K562 (cell line): ENCODE results near the gene GCGR. TPM values are rescaled to one million over a fixed set of nuclear protein-coding genes. Genes with fewer than 3 reads are reported as not detected.

Source experiments
- ATAC-seq: fragments of 200-7000 bp; cut with Tn5 transposase; 3 replicates; pipeline ENCODE4 v1.9.1; 2020; ENCODE audit warnings: moderate library complexity
- BruUV-seq: library from RNA; stranded (reverse); fragments of 400-500 nt; replicated peaks from 2 replicates; lab custom pipeline; 2021; lab: Mats Ljungman, UMichigan
- CTCF ChIA-PET: fragments of 300-600 bp; formaldehyde crosslinking; extraction: SDS; loops from one replicate; lab custom pipeline; 2021; ENCODE audit warnings: low intra/inter-chr PET ratio; lab: Yijun Ruan, JAX
- POLR2A ChIA-PET: fragments of 300-600, 350-650 bp; sonication (Branson Sonifier 250); formaldehyde crosslinking; extraction: SDS; loops from one replicate; lab custom pipeline; 2021; ENCODE audit warnings: antibody characterized with exemption, inconsistent platforms; lab: Yijun Ruan, JAX
- DNase-seq, 4 experiments: peaks; one replicate each; pipeline versions ENCODE4 v3.0.0 to v3.0.0-alpha.2; 2011 to 2018; ENCODE audit warnings: low spot score in 3 of 4, mixed read lengths in 3 of 4; ENCODE audit errors: extremely low read depth in 1 of 4
- FAIRE-seq: peaks from 2 replicates; lab custom pipeline; 2011; peaks lifted over from hg19 to GRCh38; lab: Jason Lieb, UNC
- H2AFZ ChIP-seq: 2 replicates; pipeline ENCODE4 v1.6.0; 2011; ENCODE audit warnings: low read depth, low read length, control low read depth, inconsistent platforms
- H3K27ac ChIP-seq: fragments of 200-600 bp; 3 replicates; pipeline ENCODE4 v1.8.0; 2011; ENCODE audit warnings: low read depth, mild to moderate bottlenecking, control low read depth, inconsistent platforms, low read length, moderate library complexity, mixed read lengths; ENCODE audit errors: extremely low read depth
- H3K27me3 ChIP-seq, 2 experiments: fragments of 300-600 bp in 1 of 2; 2 replicates in 1 of 2; 3 replicates in 1 of 2; pipeline versions ENCODE4 v1.6.0 to v1.8.0; 2011; ENCODE audit warnings: inconsistent platforms in 2 of 2, low read length in 2 of 2, mild to moderate bottlenecking in 1 of 2, mixed read lengths in 1 of 2, moderate library complexity in 1 of 2; ENCODE audit not compliant: control insufficient read depth in 2 of 2, insufficient read depth in 2 of 2
- H3K36me3 ChIP-seq: fragments of 300-600 bp; 3 replicates; pipeline ENCODE4 v1.8.0; 2011; ENCODE audit warnings: mild to moderate bottlenecking, low read length, inconsistent platforms; ENCODE audit not compliant: control insufficient read depth, insufficient read depth
- H3K4me1 ChIP-seq, 2 experiments: fragments of 200-600 bp in 1 of 2; replicated peaks in 1 of 2; 2 replicates in 1 of 2; 3 replicates in 1 of 2; pipeline versions ENCODE4 v1.5.1 to v1.8.0; 2011; ENCODE audit warnings: inconsistent platforms in 2 of 2, low read length in 2 of 2, mild to moderate bottlenecking in 1 of 2, mixed read lengths in 1 of 2, moderate library complexity in 1 of 2; ENCODE audit not compliant: control insufficient read depth in 2 of 2, insufficient read depth in 2 of 2
- H3K4me2 ChIP-seq: 2 replicates; pipeline ENCODE4 v1.6.1; 2011; ENCODE audit warnings: low read length, control low read depth, inconsistent platforms, mixed read lengths; ENCODE audit not compliant: insufficient read depth
- H3K4me3 ChIP-seq: fragments of 200-600 bp; sonication (generic), shearing (Covaris generic); 2 replicates; pipeline ENCODE4 v1.5.1; 2016; ENCODE audit warnings: control low read depth, inconsistent platforms
- H3K79me2 ChIP-seq: fragments of 200-600 bp; 3 replicates; pipeline ENCODE4 v1.8.0; 2011; ENCODE audit warnings: low read length, inconsistent platforms; ENCODE audit not compliant: control insufficient read depth, insufficient read depth
- H3K9ac ChIP-seq, 2 experiments: 2 replicates each; pipeline versions ENCODE4 v1.6.0 to v1.6.1; 2011; ENCODE audit warnings: low read depth in 2 of 2, low read length in 2 of 2, control low read depth in 1 of 2, inconsistent platforms in 1 of 2, mild to moderate bottlenecking in 1 of 2, mixed read lengths in 1 of 2; ENCODE audit not compliant: insufficient read depth in 1 of 2
- H3K9me1 ChIP-seq: one replicate; pipeline ENCODE4 v1.6.0; 2011; ENCODE audit warnings: inconsistent platforms, mild to moderate bottlenecking, low read length, moderate library complexity; ENCODE audit not compliant: control insufficient read depth, insufficient read depth
- H3K9me3 ChIP-seq: replicated peaks from 2 replicates; pipeline ENCODE4 v1.5.1; 2011; ENCODE audit warnings: low read depth, low read length, inconsistent platforms; ENCODE audit not compliant: control insufficient read depth, insufficient read depth
- H4K20me1 ChIP-seq: replicated peaks from 2 replicates; pipeline ENCODE4 v1.6.1; 2011; ENCODE audit warnings: low read length, inconsistent platforms, mixed read lengths; ENCODE audit not compliant: control insufficient read depth, insufficient read depth
- E2F5 ChIP-seq: sonication (generic); formaldehyde crosslinking; IDR thresholded peaks from 2 replicates; pipeline ENCODE4 v1.8.0; 2022; ENCODE audit warnings: mild to moderate bottlenecking, missing genetic modification reagents
- E4F1 ChIP-seq: fragments of 250-450 bp; sonication (Bioruptor Pico); IDR thresholded peaks from 2 replicates; pipeline ENCODE4 v1.5.0; 2021; ENCODE audit warnings: mild to moderate bottlenecking, borderline replicate concordance
- EGR1 ChIP-seq: fragments of 450-650 bp; conservative IDR thresholded peaks from 2 replicates; pipeline ENCODE4 v1.6.1; 2017; ENCODE audit warnings: mild to moderate bottlenecking
- FOXM1 ChIP-seq, 2 experiments: fragments of 450-650 bp in 1 of 2; sonication (generic) in 1 of 2; formaldehyde crosslinking in 1 of 2; IDR thresholded peaks; 2 replicates each; pipeline versions ENCODE4 v1.6.1 to v1.9.0; 2017 to 2022; ENCODE audit warnings: low read depth in 2 of 2, mild to moderate bottlenecking in 2 of 2, missing genetic modification reagents in 1 of 2, moderate library complexity in 1 of 2
- IFI16 ChIP-seq: fragments of 250-450 bp; sonication (Bioruptor Pico); IDR thresholded peaks from 2 replicates; pipeline ENCODE4 v2.1.2; 2022; ENCODE audit warnings: mild to moderate bottlenecking, inconsistent platforms
- JUN ChIP-seq, 2 experiments: sonication (generic) in 1 of 2; formaldehyde crosslinking in 1 of 2; IDR thresholded peaks; 2 replicates each; pipeline versions ENCODE4 v1.6.1 to v1.8.0; 2012 to 2022; ENCODE audit warnings: borderline replicate concordance in 2 of 2, mild to moderate bottlenecking in 2 of 2, improper control_type of control experiment in 1 of 2, low read depth in 1 of 2, low read length in 1 of 2, missing genetic modification reagents in 1 of 2
- MITF ChIP-seq: IDR thresholded peaks from 2 replicates; pipeline ENCODE4 v1.6.1; 2014; ENCODE audit warnings: antibody characterized with exemption
- MYNN ChIP-seq, 2 experiments: sonication (generic); formaldehyde crosslinking in 1 of 2; IDR thresholded peaks; 2 replicates each; pipeline versions ENCODE4 v1.5.0 to v1.6.1; 2016 to 2020; ENCODE audit warnings: antibody characterized with exemption in 1 of 2, missing genetic modification reagents in 1 of 2
- NFRKB ChIP-seq: fragments of 450-650 bp; IDR thresholded peaks from 2 replicates; pipeline ENCODE4 v1.6.1; 2016; ENCODE audit warnings: low read depth
- TRIM25 ChIP-seq: fragments of 450-650 bp; IDR thresholded peaks from 2 replicates; pipeline ENCODE4 v1.7.0; 2016; ENCODE audit warnings: borderline replicate concordance
- ZBTB7A ChIP-seq: IDR thresholded peaks from 2 replicates; pipeline ENCODE4 v1.6.1; 2011; ENCODE audit warnings: low read depth, mild to moderate bottlenecking, low read length, moderate library complexity, borderline replicate concordance; ENCODE audit not compliant: control insufficient read depth
- ZNF644 ChIP-seq: fragments of 200-800 bp; sonication (Bioruptor generic); IDR thresholded peaks from 2 replicates; pipeline ENCODE4 v1.6.1; 2016; ENCODE audit warnings: low read depth, missing genetic modification characterization, missing compliant biosample characterization
- WGBS: fragments of 100-300 bp; shearing (Covaris generic); methylation state at CpG from one replicate; pipeline ENCODE4 v1.1.6; 2016; ENCODE audit warnings: low coverage, mixed read lengths; ENCODE audit not compliant: insufficient coverage; ENCODE audit errors: missing lambda C conversion rate; 5-methylcytosine and 5-hydroxymethylcytosine counted together
- in situ Hi-C: fragments of 300-500 bp; cut with MboI; formaldehyde crosslinking; loops from 4 replicates; pipeline ENCODE4 v1.15.0; 2018; ENCODE audit warnings: inconsistent platforms, mixed read lengths
- intact Hi-C: fragments of 100-400 bp; cut with micrococcal nuclease; formaldehyde crosslinking; loops from 2 replicates; pipeline ENCODE4 v1.14.2; 2022
- polyA plus RNA-seq, 8 experiments: library from polyadenylated mRNA; depleted of rRNA in 4 of 8; stranded (reverse) in 5 of 8; unstranded in 3 of 8; fragments of >200 nt; fragmentation: Nextera tagmentation in 2 of 8; fragmentation: Illumina TruSeq in 1 of 8; extraction: Ambion mirVana in 2 of 8; extraction: Trizol in 1 of 8; gene quantifications; 2 replicates each; pipeline versions ENCODE4 v1.2.1 to v1.2.3, GENCODE V29; 2011 to 2014; ENCODE audit warnings: inconsistent platforms in 1 of 8, missing spikeins in 1 of 8
- total RNA-seq, 7 experiments: library from RNA; depleted of rRNA in 6 of 7; stranded (reverse); fragments of >200 nt in 6 of 7; fragmentation: Illumina TruSeq in 2 of 7; extraction: Trizol in 2 of 7; gene quantifications; 2 replicates each; pipeline versions ENCODE4 v1.2.1 to v1.2.3, GENCODE V29; 2011 to 2021; ENCODE audit warnings: low replicate concordance in 1 of 7

Gene GCGR
- total and polyA plus RNA-seq, 9 of the 15 experiments (the other 6 are each of a cell fraction or from before 2014, with no cell fraction given): not detected

- peaks cover 28% of the 10 kb centered on the region; the same call in 2 of the 3 replicates for H3K79me2 ChIP-seq
- H3K27ac ChIP-seq: peak overlapping the region; percentile 98
- peak overlapping the region; percentile 85 for H3K4me2 ChIP-seq
- H4K20me1 ChIP-seq: no peaks in the 10 kb centered on the region
- ChIA-PET CTCF (no interaction called here), POLR2A (interaction anchor here (0.6 to 3.6 kb wide), 10 partner anchors 8 to 815 kb away, joined by 3 to 25 read pairs (median 4); partner anchors contain the start of gene NPB)
- intact Hi-C loops (no loop called here), in situ Hi-C loops (no loop called here)
- peak overlapping the region; percentile 68 for H2AFZ ChIP-seq
- WGBS: 54% methylated on average over 25 of the region's 31 CpGs
- no peaks in the 10 kb centered on the region for H3K9me1 ChIP-seq
- FAIRE-seq: peak; percentile 79
- peak overlapping the region; percentile 64 for H3K4me3 ChIP-seq
- peak overlapping the region; percentile 85 to 96 for H3K9ac ChIP-seq
- ATAC-seq: no peak
- no peaks in the 10 kb centered on the region for H3K9me3 ChIP-seq
- DNase-seq: no peak
- H3K36me3 ChIP-seq: no peaks in the 10 kb centered on the region
- BruUV-seq: no TSS peak
- peaks cover 30 to 56% of the 10 kb centered on the region in 2 experiments for H3K4me1 ChIP-seq
- H3K27me3 ChIP-seq: no peaks in the 10 kb centered on the region
- TF ChIP-seq FOXM1 (IDR thresholded peaks at IDR 0.05; ENCODE audit: low read depth) (no peak), FOXM1 (CRISPR knock-in tag; IDR thresholded peaks at IDR 0.05; ENCODE audit: low read depth) (no peak), MITF (no peak), E2F5 (CRISPR knock-in tag) (peak; percentile 9; the same call in 1 of the 2 replicates), MYNN (IDR thresholded peaks at IDR 0.05) (no peak), MYNN (CRISPR knock-in tag; IDR thresholded peaks at IDR 0.05) (no peak), ZBTB7A (peak; percentile 7; the same call in 1 of the 2 replicates), IFI16 (no peak), ZNF644 (no peak), E4F1 (CRISPR knock-in tag) (no peak), JUN (IDR thresholded peaks at IDR 0.05; ENCODE audit: borderline replicate concordance, low read depth, low read length) (no peak), JUN (CRISPR knock-in tag; IDR thresholded peaks at IDR 0.05; ENCODE audit: borderline replicate concordance) (0 out of 2 replicates have a peak, but pooled peaks have one; percentile 5), NFRKB (0 out of 2 replicates have a peak, but pooled peaks have one; percentile 23), TRIM25 (peak; percentile 25; the same call in 1 of the 2 replicates), EGR1 (peak; percentile 55)
These were observed 30.2 kb downstream of the GCGR start for GRCh38 chr17:81833921-81834830.
